Activated CD8-positive, alpha-beta T cell treated with anti-CD3 and anti-CD28 coated beads for 36 hours (primary cell): Measurements from ENCODE around the gene FBXO47. TPM values are rescaled to one million over a fixed set of nuclear protein-coding genes. Genes with fewer than 3 reads are reported as not detected.
A peak's percentile ranks its signal among the peaks of the same experiment; 100 is the strongest.

Experiments used
- ATAC-seq: fragments of 200-7000 bp; cut with Tn5 transposase; one replicate; pipeline ENCODE4 v1.10.0; 2021; ENCODE audit warnings: mild to moderate bottlenecking, moderate library complexity
- CTCF ChIA-PET: fragments of 350-600 bp; sonication (Branson Sonifier 250); formaldehyde crosslinking; loops from one replicate; lab custom pipeline; 2021; ENCODE audit warnings: antibody characterized with exemption; lab: Charles Lee
- POLR2A ChIA-PET: fragments of 350-600 bp; sonication (Branson Sonifier 250); formaldehyde crosslinking; loops from one replicate; lab custom pipeline; 2021; ENCODE audit warnings: antibody characterized with exemption; lab: Charles Lee
- DNase-seq: peaks from one replicate; pipeline ENCODE4 v3.0.0-alpha.2; 2020
- H3K27ac Mint-ChIP-seq: one replicate; pipeline ENCODE4 v1.8.0; 2021; ENCODE audit warnings: mild to moderate bottlenecking, mixed read lengths
- H3K27me3 Mint-ChIP-seq: one replicate; pipeline ENCODE4 v1.8.0; 2021; ENCODE audit warnings: mixed read lengths
- H3K36me3 Mint-ChIP-seq: one replicate; pipeline ENCODE4 v1.8.0; 2021; ENCODE audit warnings: low read depth, mixed read lengths
- H3K4me1 Mint-ChIP-seq: one replicate; pipeline ENCODE4 v1.8.0; 2021; ENCODE audit warnings: low read depth, mixed read lengths
- H3K4me3 Mint-ChIP-seq: one replicate; pipeline ENCODE4 v1.8.0; 2021; ENCODE audit warnings: mild to moderate bottlenecking, moderate library complexity, mixed read lengths
- H3K9me3 Mint-ChIP-seq: one replicate; pipeline ENCODE4 v1.8.0; 2021; ENCODE audit warnings: mixed read lengths
- intact Hi-C: fragments of 100-400 bp; cut with micrococcal nuclease; formaldehyde crosslinking; loops from one replicate; pipeline ENCODE4 v1.10.0; 2022
- total RNA-seq, 2 experiments: library from RNA; stranded (reverse); gene quantifications; one replicate each; pipeline ENCODE4 v1.2.3, GENCODE V29; 2021
- TF ChIP-seq, protein P1 (sequence below): fragments of 200-600 bp; IDR thresholded peaks from one replicate; pipeline ENCODE4 v1.8.0; 2022; ENCODE audit warnings: antibody characterized with exemption, mild to moderate bottlenecking

Gene FBXO47
- total RNA-seq, 2 experiments from 2014 or later = not detected

DNA sequence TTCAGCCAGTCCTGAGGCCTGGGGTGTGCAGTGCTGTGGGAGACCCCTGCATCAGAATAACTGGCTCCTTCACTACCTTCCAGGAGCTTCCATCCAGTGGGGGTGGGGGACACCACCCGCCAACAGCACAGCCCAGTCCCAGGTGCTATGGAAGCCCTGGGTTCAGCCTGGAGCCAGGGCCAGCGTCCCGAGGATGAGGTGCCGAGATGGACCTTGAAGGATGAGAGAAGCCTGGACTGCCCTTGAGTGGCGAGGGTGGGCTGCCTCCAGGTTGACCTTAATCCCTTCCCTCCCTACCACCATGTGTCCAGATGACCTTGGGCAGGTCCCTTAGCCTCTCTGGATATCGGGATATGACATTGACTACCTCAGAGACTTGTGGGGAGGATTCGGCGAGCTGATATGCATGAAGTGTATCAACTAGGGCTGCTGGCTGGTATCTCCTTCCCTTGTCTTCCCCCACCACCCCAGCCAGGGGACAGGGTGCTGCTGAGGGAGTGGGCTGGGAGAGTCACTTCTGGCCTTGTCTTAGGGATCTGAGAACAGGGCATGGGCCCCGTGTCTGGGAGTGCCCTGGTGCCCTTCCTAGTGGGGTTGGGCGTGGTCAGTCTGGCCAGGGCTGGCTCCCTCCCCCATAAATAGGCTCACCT lies 56.0 kb downstream of the FBXO47 start:
- ATAC-seq (no peak), DNase-seq (no peak)
- Mint-ChIP-seq H3K36me3 (peaks cover 19% of the 10 kb centered on the region), H3K4me1 (peaks cover 32% of the 10 kb centered on the region), H3K27me3 (no peaks in the 10 kb centered on the region), H3K27ac (peak overlapping the region; percentile 55), H3K4me3 (no peak overlapping the region), H3K9me3 (no peaks in the 10 kb centered on the region)
- ChIA-PET CTCF (no interaction called here), POLR2A (interaction anchor here (0.7 to 1.9 kb wide), 4 partner anchors 10 to 63 kb away, joined by 3 to 5 read pairs (median 4); no protein-coding TSS in a partner anchor)
- TF ChIP-seq, protein P1, sequence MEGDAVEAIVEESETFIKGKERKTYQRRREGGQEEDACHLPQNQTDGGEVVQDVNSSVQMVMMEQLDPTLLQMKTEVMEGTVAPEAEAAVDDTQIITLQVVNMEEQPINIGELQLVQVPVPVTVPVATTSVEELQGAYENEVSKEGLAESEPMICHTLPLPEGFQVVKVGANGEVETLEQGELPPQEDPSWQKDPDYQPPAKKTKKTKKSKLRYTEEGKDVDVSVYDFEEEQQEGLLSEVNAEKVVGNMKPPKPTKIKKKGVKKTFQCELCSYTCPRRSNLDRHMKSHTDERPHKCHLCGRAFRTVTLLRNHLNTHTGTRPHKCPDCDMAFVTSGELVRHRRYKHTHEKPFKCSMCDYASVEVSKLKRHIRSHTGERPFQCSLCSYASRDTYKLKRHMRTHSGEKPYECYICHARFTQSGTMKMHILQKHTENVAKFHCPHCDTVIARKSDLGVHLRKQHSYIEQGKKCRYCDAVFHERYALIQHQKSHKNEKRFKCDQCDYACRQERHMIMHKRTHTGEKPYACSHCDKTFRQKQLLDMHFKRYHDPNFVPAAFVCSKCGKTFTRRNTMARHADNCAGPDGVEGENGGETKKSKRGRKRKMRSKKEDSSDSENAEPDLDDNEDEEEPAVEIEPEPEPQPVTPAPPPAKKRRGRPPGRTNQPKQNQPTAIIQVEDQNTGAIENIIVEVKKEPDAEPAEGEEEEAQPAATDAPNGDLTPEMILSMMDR = no peak
- intact Hi-C loops = no loop called here

DNA sequence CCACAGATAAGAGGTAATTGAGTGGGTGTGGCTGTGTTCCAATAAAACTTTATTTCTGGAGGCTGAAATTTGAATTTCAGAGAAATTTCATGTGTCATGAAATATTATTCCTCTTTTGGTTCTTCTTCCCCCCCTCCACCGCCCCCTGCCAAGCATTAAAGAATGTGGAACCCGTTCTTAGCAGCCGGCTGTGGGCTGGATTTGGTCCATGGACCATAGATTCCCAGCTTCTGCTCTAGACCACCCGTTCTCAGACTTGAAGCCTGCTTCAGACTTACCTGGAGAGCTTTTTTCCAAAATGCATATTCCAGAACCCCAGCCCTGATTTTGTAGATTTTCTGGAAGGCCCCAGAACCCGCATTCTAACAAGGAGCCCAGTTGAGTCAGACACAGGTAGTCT lies 56.9 kb downstream of the FBXO47 start:
- intact Hi-C loops = no loop called here
- Mint-ChIP-seq H3K4me1 (peaks cover 39% of the 10 kb centered on the region), H3K4me3 (no peak overlapping the region), H3K9me3 (no peaks in the 10 kb centered on the region), H3K36me3 (peaks cover 20% of the 10 kb centered on the region), H3K27ac (peak overlapping the region; percentile 25), H3K27me3 (no peaks in the 10 kb centered on the region)
- no peak for DNase-seq
- ChIA-PET CTCF (interaction anchor here (1.7 kb wide), 1 partner anchor 15 kb away, joined by 4 read pairs; the partner anchor contains the start of gene LASP1NB), POLR2A (interaction anchor here (0.9 to 1.9 kb wide), 4 partner anchors 10 to 12 kb away, joined by 3 to 4 read pairs (median 4); no protein-coding TSS in a partner anchor)
- TF ChIP-seq, protein P1 = no peak
- ATAC-seq = no peak

DNA sequence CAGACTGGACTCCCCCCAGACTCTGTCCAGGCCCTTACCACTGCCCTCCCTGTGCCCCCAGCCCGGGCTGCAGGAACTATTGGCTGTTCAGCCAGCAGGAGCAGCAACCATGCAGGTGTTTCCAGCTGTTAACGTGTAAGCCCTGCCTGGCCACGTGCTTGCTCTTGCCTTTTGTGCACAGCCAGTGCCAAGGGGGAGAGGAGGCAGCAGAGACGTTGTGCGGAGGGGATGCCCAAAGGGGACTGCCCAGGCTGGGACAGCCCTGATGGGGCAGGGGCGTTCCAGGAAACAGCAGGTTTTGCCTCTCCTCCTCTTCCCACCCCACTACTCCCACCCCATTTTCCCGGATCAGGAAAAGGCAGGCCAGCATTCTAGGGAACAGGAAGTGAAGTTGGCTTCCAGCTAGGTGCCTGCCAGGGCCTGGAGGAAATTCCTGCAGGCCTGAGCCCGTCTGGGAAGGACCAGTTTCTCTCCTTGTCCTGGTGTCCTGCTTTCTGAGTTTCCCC lies 58.5 kb downstream of the FBXO47 start:
- ATAC-seq (peak; percentile 58), DNase-seq (peak; percentile 46)
- CTCF ChIA-PET = no interaction called here
- no peak overlapping the region for H3K4me3 Mint-ChIP-seq
- POLR2A ChIA-PET = interaction anchor here (0.5 to 1.7 kb wide), 3 partner anchors 13 to 130 kb away, joined by 3 to 4 read pairs (median 3); no protein-coding TSS in a partner anchor
- H3K9me3 Mint-ChIP-seq = no peaks in the 10 kb centered on the region
- H3K27me3 Mint-ChIP-seq = no peaks in the 10 kb centered on the region
- H3K36me3 Mint-ChIP-seq = peaks cover 26% of the 10 kb centered on the region
- H3K27ac Mint-ChIP-seq = peak overlapping the region; percentile 66
- intact Hi-C loops = no loop called here
- peaks cover 41% of the 10 kb centered on the region for H3K4me1 Mint-ChIP-seq
- TF ChIP-seq, protein P1 = no peak

DNA sequence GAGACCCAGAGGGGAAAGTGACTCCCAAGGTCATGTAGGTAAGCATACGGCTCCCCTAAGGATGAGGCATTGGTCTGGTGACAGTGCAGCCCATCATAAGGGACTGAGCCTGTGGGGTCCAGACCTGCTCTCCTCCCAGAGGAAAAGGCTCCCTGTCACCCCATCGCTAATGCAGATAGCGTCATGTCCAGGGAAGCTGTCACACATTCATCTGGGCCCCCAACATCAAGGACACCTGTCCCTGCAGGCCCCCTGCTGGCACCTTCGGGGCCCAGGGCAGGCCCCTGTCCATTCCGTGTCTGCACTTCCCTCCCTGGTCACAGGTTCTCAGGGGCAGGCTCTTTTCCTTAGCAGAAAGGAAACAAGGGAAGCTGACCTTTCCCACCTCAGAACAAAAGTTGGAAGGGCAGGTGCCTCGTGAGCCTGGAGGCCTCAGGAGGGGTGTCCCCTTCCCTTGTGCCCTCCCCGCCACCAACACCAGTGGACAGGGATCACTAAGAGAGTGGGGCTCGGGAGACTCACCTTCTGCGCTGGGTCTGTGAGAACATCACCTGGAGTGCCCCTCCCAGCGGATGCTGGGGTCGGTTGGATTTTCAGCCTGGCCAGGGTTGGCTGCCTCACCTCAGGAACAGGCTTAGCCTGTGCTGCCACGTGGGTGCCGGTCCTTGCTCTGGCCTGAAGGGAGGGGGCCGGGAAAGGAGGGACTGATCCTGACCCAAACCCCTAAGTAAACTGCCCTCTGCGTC lies 59.1 kb downstream of the FBXO47 start:
- Mint-ChIP-seq H3K36me3 (peaks cover 33% of the 10 kb centered on the region), H3K9me3 (no peaks in the 10 kb centered on the region), H3K27me3 (no peaks in the 10 kb centered on the region), H3K4me3 (no peak overlapping the region), H3K4me1 (peaks cover 44% of the 10 kb centered on the region), H3K27ac (peak overlapping the region; percentile 66)
- intact Hi-C loops = no loop called here
- DNase-seq (no peak), ATAC-seq (no peak)
- ChIA-PET CTCF (interaction anchor here (1.1 kb wide), 3 partner anchors 10 to 75 kb away, joined by 3 to 5 read pairs (median 3); no protein-coding TSS in a partner anchor), POLR2A (interaction anchor here (0.5 to 1.2 kb wide), 5 partner anchors 10 to 130 kb away, joined by 3 read pairs; no protein-coding TSS in a partner anchor)
- TF ChIP-seq, protein P1 = no peak
